ENCODE measurements around the gene SNCB. TPM values are rescaled to one million over a fixed set of nuclear protein-coding genes. Genes with fewer than 3 reads are reported as not detected.

The SNCB gene
- total RNA-seq, 1 experiment from 2014 or later: not detected

DNA sequence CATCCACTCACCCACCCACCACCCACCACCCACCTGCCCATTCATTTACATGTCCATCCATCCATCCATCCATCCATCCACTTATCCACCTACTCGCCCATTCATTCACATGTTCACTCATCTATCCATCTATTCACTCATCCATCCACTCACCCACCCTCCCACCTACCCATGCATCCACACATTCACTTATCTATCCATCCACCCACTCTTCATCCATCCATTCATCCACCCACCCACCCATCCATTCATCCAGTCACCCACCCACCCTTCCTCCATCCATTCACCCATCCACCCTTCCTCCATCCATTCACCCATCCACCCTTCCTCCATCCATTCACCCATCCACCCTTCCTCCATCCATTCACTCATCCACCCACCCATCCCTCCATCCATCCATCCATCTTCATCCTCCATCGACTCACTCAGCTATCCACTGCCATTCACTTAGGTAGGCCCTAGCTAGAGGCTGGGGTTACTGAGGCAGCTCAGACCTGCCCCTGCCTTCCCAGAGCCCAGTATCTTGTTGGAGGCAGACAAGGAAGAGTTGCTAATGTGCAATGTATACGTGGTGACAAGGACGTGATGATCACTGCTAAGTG is 29.6 kb upstream of the SNCB start (continued):
- TF ChIP-seq, protein P1, sequence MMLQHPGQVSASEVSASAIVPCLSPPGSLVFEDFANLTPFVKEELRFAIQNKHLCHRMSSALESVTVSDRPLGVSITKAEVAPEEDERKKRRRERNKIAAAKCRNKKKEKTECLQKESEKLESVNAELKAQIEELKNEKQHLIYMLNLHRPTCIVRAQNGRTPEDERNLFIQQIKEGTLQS (IDR thresholded peaks at IDR 0.05): no peak
- no peak for TF ChIP-seq EZH2 (IDR thresholded peaks at IDR 0.05)
- no peak for TF ChIP-seq SIN3A (IDR thresholded peaks at IDR 0.05; ENCODE audit: low read depth)
- no peak for TF ChIP-seq TCF7L2 (IDR thresholded peaks at IDR 0.05; ENCODE audit: borderline replicate concordance, extremely low read depth, insufficient read depth, insufficient read length)
- TF ChIP-seq, protein P2, sequence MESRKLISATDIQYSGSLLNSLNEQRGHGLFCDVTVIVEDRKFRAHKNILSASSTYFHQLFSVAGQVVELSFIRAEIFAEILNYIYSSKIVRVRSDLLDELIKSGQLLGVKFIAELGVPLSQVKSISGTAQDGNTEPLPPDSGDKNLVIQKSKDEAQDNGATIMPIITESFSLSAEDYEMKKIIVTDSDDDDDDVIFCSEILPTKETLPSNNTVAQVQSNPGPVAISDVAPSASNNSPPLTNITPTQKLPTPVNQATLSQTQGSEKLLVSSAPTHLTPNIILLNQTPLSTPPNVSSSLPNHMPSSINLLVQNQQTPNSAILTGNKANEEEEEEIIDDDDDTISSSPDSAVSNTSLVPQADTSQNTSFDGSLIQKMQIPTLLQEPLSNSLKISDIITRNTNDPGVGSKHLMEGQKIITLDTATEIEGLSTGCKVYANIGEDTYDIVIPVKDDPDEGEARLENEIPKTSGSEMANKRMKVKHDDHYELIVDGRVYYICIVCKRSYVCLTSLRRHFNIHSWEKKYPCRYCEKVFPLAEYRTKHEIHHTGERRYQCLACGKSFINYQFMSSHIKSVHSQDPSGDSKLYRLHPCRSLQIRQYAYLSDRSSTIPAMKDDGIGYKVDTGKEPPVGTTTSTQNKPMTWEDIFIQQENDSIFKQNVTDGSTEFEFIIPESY (IDR thresholded peaks at IDR 0.05; ENCODE audit: extremely low read depth, insufficient replicate concordance, low read length): no peak
- TF ChIP-seq EGR1 (IDR thresholded peaks at IDR 0.05; ENCODE audit: low read depth): no peak
- TF ChIP-seq ZNF274 (IDR thresholded peaks at IDR 0.05; ENCODE audit: low read depth, low read length): no peak
- TF ChIP-seq CBX3 (IDR thresholded peaks at IDR 0.05; ENCODE audit: low read depth): no peak

DNA sequence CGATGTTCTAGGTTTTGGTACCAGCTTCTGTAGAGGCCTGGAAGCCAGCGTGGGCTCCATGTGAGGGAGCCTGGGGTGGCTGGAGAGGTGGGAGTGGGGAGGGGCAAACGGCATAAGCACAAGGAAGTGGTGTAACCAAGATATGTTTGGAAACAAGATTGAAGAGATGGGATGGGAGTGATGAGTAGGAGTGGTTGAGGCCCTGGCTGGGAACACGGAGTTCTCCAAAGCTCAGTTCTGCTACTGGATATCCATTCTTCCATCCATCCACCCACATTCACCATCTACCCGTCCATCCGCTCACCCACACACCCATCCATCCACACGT is 29.1 kb upstream of the SNCB start:
- POLR2A ChIA-PET: interaction anchor here (0.6 kb wide), 1 partner anchor 242 kb away, joined by 3 read pairs; no protein-coding TSS in a partner anchor
- H3K4me2 ChIP-seq (ENCODE audit: low read length): no peak overlapping the region
- intact Hi-C loops (cut with micrococcal nuclease): loop anchor here (10.0 kb wide), 1 partner anchor 645 kb away; the partner anchor contains the start of genes PRELID1 and RAB24
- TF ChIP-seq POLR2AphosphoS5 (IDR thresholded peaks at IDR 0.05; ENCODE audit: low read depth, low read length): no peak
- TF ChIP-seq RAD21 (IDR thresholded peaks at IDR 0.05; ENCODE audit: low read depth): no peak
- TF ChIP-seq, protein P3, sequence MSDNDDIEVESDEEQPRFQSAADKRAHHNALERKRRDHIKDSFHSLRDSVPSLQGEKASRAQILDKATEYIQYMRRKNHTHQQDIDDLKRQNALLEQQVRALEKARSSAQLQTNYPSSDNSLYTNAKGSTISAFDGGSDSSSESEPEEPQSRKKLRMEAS (IDR thresholded peaks at IDR 0.05): no peak
- TF ChIP-seq JUND (IDR thresholded peaks at IDR 0.05): no peak
- TF ChIP-seq, protein P4, sequence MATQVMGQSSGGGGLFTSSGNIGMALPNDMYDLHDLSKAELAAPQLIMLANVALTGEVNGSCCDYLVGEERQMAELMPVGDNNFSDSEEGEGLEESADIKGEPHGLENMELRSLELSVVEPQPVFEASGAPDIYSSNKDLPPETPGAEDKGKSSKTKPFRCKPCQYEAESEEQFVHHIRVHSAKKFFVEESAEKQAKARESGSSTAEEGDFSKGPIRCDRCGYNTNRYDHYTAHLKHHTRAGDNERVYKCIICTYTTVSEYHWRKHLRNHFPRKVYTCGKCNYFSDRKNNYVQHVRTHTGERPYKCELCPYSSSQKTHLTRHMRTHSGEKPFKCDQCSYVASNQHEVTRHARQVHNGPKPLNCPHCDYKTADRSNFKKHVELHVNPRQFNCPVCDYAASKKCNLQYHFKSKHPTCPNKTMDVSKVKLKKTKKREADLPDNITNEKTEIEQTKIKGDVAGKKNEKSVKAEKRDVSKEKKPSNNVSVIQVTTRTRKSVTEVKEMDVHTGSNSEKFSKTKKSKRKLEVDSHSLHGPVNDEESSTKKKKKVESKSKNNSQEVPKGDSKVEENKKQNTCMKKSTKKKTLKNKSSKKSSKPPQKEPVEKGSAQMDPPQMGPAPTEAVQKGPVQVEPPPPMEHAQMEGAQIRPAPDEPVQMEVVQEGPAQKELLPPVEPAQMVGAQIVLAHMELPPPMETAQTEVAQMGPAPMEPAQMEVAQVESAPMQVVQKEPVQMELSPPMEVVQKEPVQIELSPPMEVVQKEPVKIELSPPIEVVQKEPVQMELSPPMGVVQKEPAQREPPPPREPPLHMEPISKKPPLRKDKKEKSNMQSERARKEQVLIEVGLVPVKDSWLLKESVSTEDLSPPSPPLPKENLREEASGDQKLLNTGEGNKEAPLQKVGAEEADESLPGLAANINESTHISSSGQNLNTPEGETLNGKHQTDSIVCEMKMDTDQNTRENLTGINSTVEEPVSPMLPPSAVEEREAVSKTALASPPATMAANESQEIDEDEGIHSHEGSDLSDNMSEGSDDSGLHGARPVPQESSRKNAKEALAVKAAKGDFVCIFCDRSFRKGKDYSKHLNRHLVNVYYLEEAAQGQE (IDR thresholded peaks at IDR 0.05; ENCODE audit: low read depth): no peak
- no peak for TF ChIP-seq ELF1 (IDR thresholded peaks at IDR 0.05; ENCODE audit: borderline replicate concordance, low read depth)
- no peak for TF ChIP-seq SP1 (IDR thresholded peaks at IDR 0.05; ENCODE audit: low read depth)
- TF ChIP-seq, protein P2 (IDR thresholded peaks at IDR 0.05; ENCODE audit: extremely low read depth, insufficient replicate concordance, low read length): no peak
- TF ChIP-seq EZH2phosphoT487 (IDR thresholded peaks at IDR 0.05; ENCODE audit: borderline replicate concordance): no peak

More for the DNA sequence above, 29.1 kb upstream of the SNCB start:
- Histone ChIP-seq H3K9ac (ENCODE audit: low read length) (no peak overlapping the region), H3K27me3 (ENCODE audit: insufficient read depth, low read length) (no peaks in the 10 kb centered on the region), H3K4me3 (replicated peaks in 1 of 2; ENCODE audit: low read depth in 1 of 2, low read length in 2 of 2) (no peak overlapping the region), H3K9me3 (ENCODE audit: control insufficient read depth in 1 of 2, insufficient read depth in 1 of 2, low read depth in 1 of 2, low read length in 2 of 2) (no peaks in the 10 kb centered on the region), H2AFZ (ENCODE audit: low read depth, low read length, poor library complexity, severe bottlenecking) (no peak overlapping the region), H3K79me2 (ENCODE audit: insufficient read depth, low read length) (no peaks in the 10 kb centered on the region), H3K4me1 (ENCODE audit: control insufficient read depth in 1 of 2, insufficient read depth in 2 of 2, low read length in 2 of 2) (no peaks in the 10 kb centered on the region; a peak in 1 of 4 replicates), H3K9me2 (ENCODE audit: insufficient read depth) (no peaks in the 10 kb centered on the region), H3K36me3 (ENCODE audit: control insufficient read depth in 1 of 2, insufficient read depth in 2 of 2, low read length in 2 of 2) (no peaks in the 10 kb centered on the region), H4K20me1 (ENCODE audit: insufficient read depth) (no peaks in the 10 kb centered on the region), H3K27ac (ENCODE audit: low read depth, low read length) (no peak overlapping the region)
- BruUV-seq (replicated peaks): no TSS peak
- DNase-seq (ENCODE audit: low read depth, low spot score) (no peak), ATAC-seq (no peak)
- ChIA-PET CTCF (interaction anchor here (0.9 to 3.2 kb wide), 6 partner anchors 9 to 454 kb away, joined by 3 to 16 read pairs (median 6); partner anchors contain the start of gene FGFR4), RAD21 (ENCODE audit: low non-redundant PET in 1 of 2, low total read pairs in 2 of 2, uncharacterized antibody in 2 of 2, unreplicated experiment in 2 of 2) (no interaction called here)

Data from HCT116 (cell line).